CD4-positive, alpha-beta T cell treated with Interferon alpha-2 for 1 hour (primary cell): ENCODE measurements around the gene SHISA9.

ENCODE experiments used
- DNase-seq, 2 donors: peaks; one replicate each; pipeline ENCODE4 v3.0.0-alpha.2; 2020 to 2022

SHISA9 gene

GRCh38 chr16:13032911-13033310 is 131.5 kb downstream of the SHISA9 start:
- DNase-seq: no peak

GRCh38 chr16:13036600-13036999 is 135.2 kb downstream of the SHISA9 start:
- no peak for DNase-seq

- DNase-seq: no peak
Observed at GRCh38 chr16:13038591-13038990, 137.2 kb downstream of the SHISA9 start.

- no peak for DNase-seq
Observed at GRCh38 chr16:13039526-13039925, 138.1 kb downstream of the SHISA9 start.

- DNase-seq: no peak
Observed at GRCh38 chr16:13041180-13041579, 139.8 kb downstream of the SHISA9 start.

GRCh38 chr16:13041646-13042290 is 140.4 kb downstream of the SHISA9 start:
- no peak for DNase-seq

- DNase-seq: no peak
Observed at GRCh38 chr16:13042291-13042685, 140.9 kb downstream of the SHISA9 start.

- DNase-seq: no peak
Observed at GRCh38 chr16:13046061-13046821, 144.8 kb downstream of the SHISA9 start.

- no peak for DNase-seq
Observed at GRCh38 chr16:13047276-13047675, 145.9 kb downstream of the SHISA9 start.

- no peak for DNase-seq
Observed at GRCh38 chr16:13049688-13050087, 148.3 kb downstream of the SHISA9 start.

GRCh38 chr16:13052431-13052830 is 151.0 kb downstream of the SHISA9 start:
- DNase-seq: no peak

GRCh38 chr16:13055480-13055879 is 154.1 kb downstream of the SHISA9 start:
- DNase-seq: no peak

- no peak for DNase-seq
Observed at GRCh38 chr16:13056607-13057006, 155.2 kb downstream of the SHISA9 start.

GRCh38 chr16:13060932-13061331 is 159.5 kb downstream of the SHISA9 start:
- DNase-seq: no peak

- no peak for DNase-seq
Observed at GRCh38 chr16:13061691-13062090, 160.3 kb downstream of the SHISA9 start.

- DNase-seq: no peak
Observed at GRCh38 chr16:13062219-13062618, 160.8 kb downstream of the SHISA9 start.

GRCh38 chr16:13063457-13063856 is 162.1 kb downstream of the SHISA9 start:
- no peak for DNase-seq

GRCh38 chr16:13064821-13065220 is 163.4 kb downstream of the SHISA9 start:
- no peak for DNase-seq

- no peak for DNase-seq
Observed at GRCh38 chr16:13067648-13068047, 166.2 kb downstream of the SHISA9 start.

- DNase-seq: no peak
Observed at GRCh38 chr16:13068912-13069583, 167.7 kb downstream of the SHISA9 start.

- DNase-seq: no peak
Observed at GRCh38 chr16:13070268-13070667, 168.9 kb downstream of the SHISA9 start.

GRCh38 chr16:13076878-13077277 is 175.5 kb downstream of the SHISA9 start:
- DNase-seq: no peak

GRCh38 chr16:13077816-13078215 is 176.4 kb downstream of the SHISA9 start:
- DNase-seq: no peak

- no peak for DNase-seq
Observed at GRCh38 chr16:13080531-13080930, 179.1 kb downstream of the SHISA9 start.
